ENCODE measurements around the gene MYMX.

MYMX gene

GRCh38 chr6:44216677-44217331 lies at the start of gene MYMX:
Gene MYMX, plus strand, starts transcription at chr6:44216926. Its CDS starts 546 bp downstream, at chr6:44217472.
- Histone ChIP-seq H3K4me3 (no peak within 1 kb of the TSS), H3K9ac (ENCODE audit: insufficient read length) (no peak within 1 kb of the TSS), H3K36me3 (ENCODE audit: insufficient read depth, low read length) (no peaks in the 10 kb centered on the region), H3K27ac (peak within 1 kb of the TSS; percentile 3; the same call in 1 of the 2 replicates), H3K9me3 (ENCODE audit: low read depth, low read length) (no peaks in the 10 kb centered on the region)
- TF ChIP-seq FOXP2 (optimal IDR thresholded peaks at IDR 0.05; ENCODE audit: control extremely low read depth, extremely low read length, insufficient read depth) (no peak), POLR2AphosphoS5 (IDR thresholded peaks at IDR 0.05; ENCODE audit: borderline replicate concordance, low read depth, low read length) (no peak), EZH2 (IDR thresholded peaks at IDR 0.05) (no peak)
- no peak for DNase-seq (ENCODE audit: low read depth, low spot score)

GRCh38 chr6:44167567-44167966 lies 49.2 kb upstream of the MYMX start:
- H3K36me3 ChIP-seq (ENCODE audit: insufficient read depth, low read length) = no peaks in the 10 kb centered on the region
- no peak overlapping the region for H3K27ac ChIP-seq
- H3K9me3 ChIP-seq (ENCODE audit: low read depth, low read length) = no peaks in the 10 kb centered on the region
- no peak for TF ChIP-seq FOXP2 (optimal IDR thresholded peaks at IDR 0.05; ENCODE audit: control extremely low read depth, extremely low read length, insufficient read depth)
- no peak for DNase-seq (ENCODE audit: low read depth, low spot score)
- no peak overlapping the region for H3K9ac ChIP-seq (ENCODE audit: insufficient read length)
- H3K4me3 ChIP-seq = no peak overlapping the region

- no peak for TF ChIP-seq FOXP2 (optimal IDR thresholded peaks at IDR 0.05; ENCODE audit: control extremely low read depth, extremely low read length, insufficient read depth)
- no peak for TF ChIP-seq EZH2 (IDR thresholded peaks at IDR 0.05)
- TF ChIP-seq POLR2AphosphoS5 (IDR thresholded peaks at IDR 0.05; ENCODE audit: borderline replicate concordance, low read depth, low read length) = no peak
- Histone ChIP-seq H3K27ac (no peak overlapping the region), H3K36me3 (ENCODE audit: insufficient read depth, low read length) (no peaks in the 10 kb centered on the region), H3K4me3 (no peak overlapping the region), H3K9me3 (ENCODE audit: low read depth, low read length) (no peaks in the 10 kb centered on the region), H3K9ac (ENCODE audit: insufficient read length) (no peak overlapping the region)
- DNase-seq (ENCODE audit: low read depth, low spot score) = no peak
Observed at GRCh38 chr6:44169154-44169553, 47.6 kb upstream of the MYMX start.

GRCh38 chr6:44169886-44170570 lies 46.7 kb upstream of the MYMX start:
- Histone ChIP-seq H3K4me3 (no peak overlapping the region), H3K9me3 (ENCODE audit: low read depth, low read length) (no peaks in the 10 kb centered on the region), H3K36me3 (ENCODE audit: insufficient read depth, low read length) (no peaks in the 10 kb centered on the region), H3K27ac (no peak overlapping the region), H3K9ac (ENCODE audit: insufficient read length) (no peak overlapping the region)
- TF ChIP-seq POLR2AphosphoS5 (IDR thresholded peaks at IDR 0.05; ENCODE audit: borderline replicate concordance, low read depth, low read length) = no peak
- TF ChIP-seq EZH2 (IDR thresholded peaks at IDR 0.05) = no peak
- no peak for TF ChIP-seq FOXP2 (optimal IDR thresholded peaks at IDR 0.05; ENCODE audit: control extremely low read depth, extremely low read length, insufficient read depth)
- DNase-seq (ENCODE audit: low read depth, low spot score) = no peak

- H3K9ac ChIP-seq (ENCODE audit: insufficient read length) = no peak overlapping the region
- DNase-seq (ENCODE audit: low read depth, low spot score) = no peak
- no peak overlapping the region for H3K4me3 ChIP-seq
- H3K27ac ChIP-seq = no peak overlapping the region
- H3K36me3 ChIP-seq (ENCODE audit: insufficient read depth, low read length) = no peaks in the 10 kb centered on the region
- no peak for TF ChIP-seq FOXP2 (optimal IDR thresholded peaks at IDR 0.05; ENCODE audit: control extremely low read depth, extremely low read length, insufficient read depth)
- no peak for TF ChIP-seq POLR2AphosphoS5 (IDR thresholded peaks at IDR 0.05; ENCODE audit: borderline replicate concordance, low read depth, low read length)
- TF ChIP-seq EZH2 (IDR thresholded peaks at IDR 0.05) = no peak
- H3K9me3 ChIP-seq (ENCODE audit: low read depth, low read length) = no peaks in the 10 kb centered on the region
Observed at GRCh38 chr6:44171899-44172546, 44.7 kb upstream of the MYMX start.

GRCh38 chr6:44172731-44173500 lies 43.8 kb upstream of the MYMX start:
- peak; percentile 26 for DNase-seq (ENCODE audit: low read depth, low spot score)
- Histone ChIP-seq H3K4me3 (no peak overlapping the region), H3K36me3 (ENCODE audit: insufficient read depth, low read length) (no peaks in the 10 kb centered on the region), H3K9me3 (ENCODE audit: low read depth, low read length) (no peaks in the 10 kb centered on the region), H3K9ac (ENCODE audit: insufficient read length) (no peak overlapping the region), H3K27ac (no peak overlapping the region)
- no peak for TF ChIP-seq FOXP2 (optimal IDR thresholded peaks at IDR 0.05; ENCODE audit: control extremely low read depth, extremely low read length, insufficient read depth)
- TF ChIP-seq POLR2AphosphoS5 (IDR thresholded peaks at IDR 0.05; ENCODE audit: borderline replicate concordance, low read depth, low read length) = no peak
- no peak for TF ChIP-seq EZH2 (IDR thresholded peaks at IDR 0.05)

GRCh38 chr6:44176130-44176761 lies 40.5 kb upstream of the MYMX start:
- Histone ChIP-seq H3K36me3 (ENCODE audit: insufficient read depth, low read length) (no peaks in the 10 kb centered on the region), H3K9ac (ENCODE audit: insufficient read length) (no peak overlapping the region), H3K9me3 (ENCODE audit: low read depth, low read length) (no peaks in the 10 kb centered on the region), H3K27ac (no peak overlapping the region), H3K4me3 (no peak overlapping the region)
- no peak for TF ChIP-seq POLR2AphosphoS5 (IDR thresholded peaks at IDR 0.05; ENCODE audit: borderline replicate concordance, low read depth, low read length)
- no peak for TF ChIP-seq FOXP2 (optimal IDR thresholded peaks at IDR 0.05; ENCODE audit: control extremely low read depth, extremely low read length, insufficient read depth)
- TF ChIP-seq EZH2 (IDR thresholded peaks at IDR 0.05) = no peak
- DNase-seq (ENCODE audit: low read depth, low spot score) = no peak
